Heart right ventricle (tissue), 16 donors: ENCODE data around the gene CDKN2AIP. TPM values are rescaled to one million over a fixed set of nuclear protein-coding genes. Genes with fewer than 3 reads are reported as not detected.

ENCODE experiments used
- ATAC-seq, 8 donors: fragments of 200-7000 bp; cut with Tn5 transposase; one replicate each; pipeline ENCODE4 v1.9.1; 2020; ENCODE audit warnings: mild to moderate bottlenecking in 8 of 8, moderate library complexity in 8 of 8, moderate number of reproducible peaks in 1 of 8
- DNase-seq, 2 donors: peaks; one replicate each; pipeline ENCODE4 v3.0.0-alpha.2; 2020
- H3K27ac ChIP-seq, 10 donors: fragments of 200-600 bp; sonication (generic) in 2 of 10; one replicate each; pipeline versions ENCODE4 v1.5.0 to v1.8.0; 2020 to 2022; ENCODE audit warnings: mild to moderate bottlenecking in 3 of 10
- H3K27me3 ChIP-seq, 7 donors: fragments of 200-600 bp; one replicate each; pipeline ENCODE4 v1.8.0; 2021 to 2022; ENCODE audit warnings: mild to moderate bottlenecking in 2 of 7
- H3K36me3 ChIP-seq, 9 donors: fragments of 200-600 bp; sonication (generic) in 1 of 9; one replicate each; pipeline versions ENCODE4 v1.5.0 to v1.8.0; 2020 to 2022; ENCODE audit warnings: mild to moderate bottlenecking in 2 of 9
- H3K4me1 ChIP-seq, 9 donors: fragments of 200-600 bp; sonication (generic) in 1 of 9; one replicate each; pipeline versions ENCODE4 v1.5.0 to v1.8.0; 2020 to 2022; ENCODE audit warnings: mild to moderate bottlenecking in 4 of 9
- H3K4me3 ChIP-seq, 10 donors: fragments of 200-600 bp; sonication (generic) in 2 of 10; one replicate each; pipeline versions ENCODE4 v1.5.0 to v1.8.0; 2020 to 2022; ENCODE audit warnings: mild to moderate bottlenecking in 7 of 10, moderate library complexity in 2 of 10
- H3K9me3 ChIP-seq, 11 donors: fragments of 200-600 bp in 10 of 11; sonication (generic) in 2 of 11; one replicate each; pipeline versions ENCODE4 v1.5.0 to v1.8.0; 2013 to 2022; ENCODE audit warnings: mild to moderate bottlenecking in 2 of 11, control low read depth in 1 of 11, moderate library complexity in 1 of 11
- CTCF ChIP-seq, 9 donors: fragments of 200-600 bp; sonication (generic) in 2 of 9; IDR thresholded peaks; one replicate each; pipeline versions ENCODE4 v1.5.0 to v1.8.0; 2021 to 2022; ENCODE audit warnings: antibody characterized with exemption in 9 of 9, mild to moderate bottlenecking in 5 of 9, moderate library complexity in 1 of 9
- WGBS, 2 donors: extraction: QIAGEN DNeasy Blood & Tissue Kit; methylation state at CpG; one replicate each; pipeline ENCODE4 v1.1.7; 2013; ENCODE audit warnings: inconsistent platforms in 1 of 2; 5-methylcytosine and 5-hydroxymethylcytosine counted together
- intact Hi-C, 10 donors: fragments of 100-400 bp; cut with DNase I; formaldehyde crosslinking; loops; one replicate each; pipeline versions ENCODE4 v1.11.1 to v1.14.2; 2022
- polyA plus RNA-seq, 2 donors: library from polyadenylated mRNA; stranded (reverse); fragments of 200-250 nt; gene quantifications; one replicate each; pipeline ENCODE4 v1.2.3, GENCODE V29; 2013
- total RNA-seq, 10 donors: library from RNA; stranded (reverse); fragmentation: NEBNext Ultra II Directional in 3 of 10; extraction: Animal tissue kit (Norgen Biotek cat#: 25700) in 3 of 10; gene quantifications; one replicate each; pipeline versions ENCODE4 v1.2.1 to v1.2.4, GENCODE V29; 2021 to 2023
- donor health status: Arrhythmogenic right ventricular cardiomyopathy.
- donor health status: ischemic (EF 13 %, LVEDD 7.1; RV severe dilation, severe dysfunction).
- donor health status: healthy with polysubstance abuse.
- donor health status: DM: no; HTN: yes; CAD: no.
- donor health status: DM: no; HTN: no; CAD: no.
- donor health status: ischemic (EF 25% LVEDD 6.9; RV normal size, moderate dysfunction).
- donor health status: ischemic (EF 25% LVEDD 5.7; RV mildly dilated, moderate dysfunction).
- donor health status: healthy.
- donor health status: DM: yes; HTN: yes; CAD: no.
- donor health status: Ischemic cardiomyopathy.
- donor health status: ischemic (EF 35%, LVEDD 5.7; RV mildly dilated, moderate dysfunction).
- donor health status: nonischemic (EF 11% LVEDD 7.7; RV severe dilation, severe dysfunction).
- donor health status: DM: yes; HTN: yes; CAD: no.
- donor health status: PGD.
- donor health status: ischemic (EF 29% LVEDD 5.4; RV normal size, mild dysfunction).
- donor health status: nonischemic (EF 23%, LVEDD 6.1; RV moderate dilation, normal function).

The CDKN2AIP gene
- total and polyA plus RNA-seq, 12 donors, result 5.6 to 12.7 (median 9.7) TPM

GRCh38 chr4:183483997-183484396, 39.6 kb downstream of the CDKN2AIP start:
- Histone ChIP-seq H3K9me3 (no peaks in the 10 kb centered on the region), H3K36me3 (no peaks in the 10 kb centered on the region), H3K4me3 (no peak overlapping the region), H3K4me1 (no peaks in the 10 kb centered on the region), H3K27ac (no peak overlapping the region), H3K27me3 (no peaks in the 10 kb centered on the region)
- no peak for DNase-seq
- no peak for ATAC-seq
- TF ChIP-seq CTCF (IDR thresholded peaks at IDR 0.05), result no peak
- intact Hi-C loops, result no loop called here
- WGBS, 2 donors, result 94 to 97% methylated on average over 7 of the region's 7 CpGs

GRCh38 chr4:183485411-183486160, 41.1 kb downstream of the CDKN2AIP start:
- Histone ChIP-seq H3K27me3 (no peaks in the 10 kb centered on the region), H3K36me3 (no peaks in the 10 kb centered on the region), H3K4me1 (no peaks in the 10 kb centered on the region), H3K27ac (no peak overlapping the region), H3K4me3 (no peak overlapping the region), H3K9me3 (no peaks in the 10 kb centered on the region)
- 87% methylated on average over 11 of the region's 11 CpGs for WGBS, 2 donors
- DNase-seq (no peak), ATAC-seq (no peak)
- TF ChIP-seq CTCF (IDR thresholded peaks at IDR 0.05), result no peak
- intact Hi-C loops, result no loop called here

DNA sequence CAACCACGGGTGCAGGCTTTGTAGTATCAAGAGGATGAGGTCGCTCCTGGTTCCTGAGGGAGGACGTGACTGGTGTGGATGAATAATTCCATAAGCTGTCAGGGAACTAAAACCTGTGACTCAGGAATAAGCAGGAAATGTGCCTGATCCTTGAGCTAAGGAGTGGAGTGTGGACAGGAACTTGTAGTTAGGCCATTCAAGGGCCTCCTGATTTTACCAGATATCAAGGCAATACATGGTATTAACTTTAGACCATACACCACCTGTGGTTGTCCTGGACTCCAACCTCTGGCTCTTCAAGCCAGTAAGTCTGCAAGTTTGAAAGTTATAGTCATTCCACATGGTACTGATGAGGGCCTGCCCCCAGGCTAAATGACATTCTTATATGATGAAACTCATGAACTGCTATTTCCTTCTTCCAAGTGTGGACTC, 48.4 kb downstream of the CDKN2AIP start:
- Histone ChIP-seq H3K4me1 (no peaks in the 10 kb centered on the region), H3K36me3 (peaks cover 0 to 9% (median 0%) of the 10 kb centered on the region in 9 donors), H3K27me3 (no peaks in the 10 kb centered on the region), H3K4me3 (no peak overlapping the region), H3K27ac (no peak overlapping the region), H3K9me3 (peaks cover 0 to 18% (median 0%) of the 10 kb centered on the region in 11 donors)
- 80 to 82% methylated on average over 3 of the region's 3 CpGs for WGBS, 2 donors
- no peak for ATAC-seq
- DNase-seq, result no peak
- TF ChIP-seq CTCF (IDR thresholded peaks at IDR 0.05), result no peak
- intact Hi-C loops, result no loop called here

DNA sequence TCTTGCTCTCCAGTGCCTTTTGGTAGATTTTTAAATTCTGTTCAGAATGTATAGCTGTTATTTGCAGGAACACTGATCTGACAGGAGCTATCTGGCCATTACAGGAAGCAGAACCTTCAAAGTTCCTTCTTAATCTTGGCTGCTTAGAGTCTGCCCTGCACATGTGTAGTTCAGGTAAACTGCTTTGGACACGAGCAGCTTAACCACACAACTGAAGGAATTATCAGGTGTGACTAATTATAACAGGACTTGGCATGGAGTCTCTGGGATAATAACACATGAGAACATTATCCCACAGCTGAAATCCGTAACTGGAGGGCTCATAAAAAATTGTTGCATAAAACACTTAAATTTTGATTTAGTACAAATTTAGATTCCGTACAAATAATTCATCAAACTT, 48.8 kb downstream of the CDKN2AIP start:
- Histone ChIP-seq H3K27me3 (no peaks in the 10 kb centered on the region), H3K9me3 (peaks cover 0 to 18% (median 0%) of the 10 kb centered on the region in 11 donors), H3K4me3 (no peak overlapping the region), H3K36me3 (peaks cover 0 to 9% (median 0%) of the 10 kb centered on the region in 9 donors), H3K4me1 (no peaks in the 10 kb centered on the region), H3K27ac (no peak overlapping the region)
- WGBS, 2 donors, result 83% methylated on average over 3 of the region's 3 CpGs
- no peak for TF ChIP-seq CTCF (IDR thresholded peaks at IDR 0.05)
- no peak for ATAC-seq
- intact Hi-C loops, result no loop called here
- DNase-seq, result no peak
